CD4-positive, alpha-beta T cell (primary cell): ENCODE results near the gene ANXA2. TPM values are rescaled to one million over a fixed set of nuclear protein-coding genes. Genes with fewer than 3 reads are reported as not detected.

Experiments
- ATAC-seq: fragments of 200-7000 bp; cut with Tn5 transposase; one replicate; pipeline ENCODE4 v1.10.0; 2022; ENCODE audit warnings: mild to moderate bottlenecking; ENCODE audit not compliant: poor library complexity
- CTCF ChIA-PET: fragments of 350-600 bp; sonication (Branson Sonifier 250); formaldehyde crosslinking; loops from one replicate; lab custom pipeline; 2021; ENCODE audit warnings: antibody characterized with exemption, inconsistent platforms; lab: Charles Lee
- POLR2A ChIA-PET: fragments of 350-600 bp; sonication (Branson Sonifier 250); formaldehyde crosslinking; loops from one replicate; lab custom pipeline; 2021; ENCODE audit warnings: antibody characterized with exemption, inconsistent platforms; lab: Charles Lee
- DNase-seq, 14 experiments: peaks; one replicate each; pipeline ENCODE4 v3.0.0-alpha.2; 2013 to 2020; ENCODE audit warnings: mixed read lengths in 2 of 14
- H3K27ac ChIP-seq, 2 donors: one replicate each; pipeline versions ENCODE4 v1.5.1 to v1.7.0; 2013; ENCODE audit warnings: low read length in 2 of 2, low read depth in 1 of 2, mild to moderate bottlenecking in 1 of 2
- H3K27me3 ChIP-seq, 2 experiments: 1 replicate in 1 of 2; 2 replicates in 1 of 2; pipeline versions ENCODE4 v1.6.1 to v1.7.0; 2013; ENCODE audit warnings: low read length in 2 of 2, control low read depth in 1 of 2, mild to moderate bottlenecking in 1 of 2, moderate library complexity in 1 of 2; ENCODE audit not compliant: insufficient read depth in 2 of 2, control insufficient read depth in 1 of 2
- H3K36me3 ChIP-seq: one replicate; pipeline ENCODE4 v1.6.1; 2013; ENCODE audit warnings: low read length, control low read depth; ENCODE audit not compliant: insufficient read depth
- H3K4me1 ChIP-seq: one replicate; pipeline ENCODE4 v1.6.1; 2013; ENCODE audit warnings: low read length, control low read depth; ENCODE audit not compliant: insufficient read depth
- H3K4me3 ChIP-seq: one replicate; pipeline ENCODE4 v1.5.1; 2013; ENCODE audit warnings: mild to moderate bottlenecking, low read length, moderate library complexity
- H3K9me3 ChIP-seq, 2 experiments: 1 replicate in 1 of 2; 2 replicates in 1 of 2; pipeline versions ENCODE4 v1.6.1 to v1.7.0; 2013; ENCODE audit warnings: low read length in 2 of 2, mild to moderate bottlenecking in 2 of 2, control low read depth in 1 of 2, moderate library complexity in 1 of 2; ENCODE audit not compliant: control insufficient read depth in 1 of 2, insufficient read depth in 1 of 2
- H3K27ac Mint-ChIP-seq: one replicate; pipeline ENCODE4 v1.8.0; 2020; ENCODE audit warnings: mixed read lengths
- H3K27me3 Mint-ChIP-seq: one replicate; pipeline ENCODE4 v1.8.0; 2021; ENCODE audit warnings: mixed read lengths
- H3K36me3 Mint-ChIP-seq: one replicate; pipeline ENCODE4 v1.8.0; 2021; ENCODE audit warnings: low read depth, mixed read lengths
- H3K4me1 Mint-ChIP-seq: one replicate; pipeline ENCODE4 v1.8.0; 2021; ENCODE audit warnings: low read depth, mixed read lengths
- H3K4me3 Mint-ChIP-seq: one replicate; pipeline ENCODE4 v1.8.0; 2020; ENCODE audit warnings: mild to moderate bottlenecking, mixed read lengths
- H3K9me3 Mint-ChIP-seq: one replicate; pipeline ENCODE4 v1.8.0; 2020; ENCODE audit warnings: mixed read lengths
- intact Hi-C, 2 experiments: fragments of 100-400 bp; cut with DNase I in 1 of 2; cut with micrococcal nuclease in 1 of 2; formaldehyde crosslinking; loops; one replicate each; pipeline versions ENCODE4 v1.15.1 to v1.9.0; 2023 to 2025; cut with DNase I, micrococcal nuclease
- total RNA-seq, 174 experiments: library from RNA in 2 of 174; stranded (reverse) in 2 of 174; gene quantifications; one replicate each; pipeline ENCODE4 v1.2.3 and lab custom pipeline; 2021 to 2026
- TF ChIP-seq, protein P1 (sequence below): fragments of 200-600 bp; IDR thresholded peaks from one replicate; pipeline ENCODE4 v1.8.0; 2022; ENCODE audit warnings: antibody characterized with exemption, mild to moderate bottlenecking

The ANXA2 gene
- total RNA-seq, 2 experiments from 2014 or later: 70.8 to 74.5 TPM

DNA sequence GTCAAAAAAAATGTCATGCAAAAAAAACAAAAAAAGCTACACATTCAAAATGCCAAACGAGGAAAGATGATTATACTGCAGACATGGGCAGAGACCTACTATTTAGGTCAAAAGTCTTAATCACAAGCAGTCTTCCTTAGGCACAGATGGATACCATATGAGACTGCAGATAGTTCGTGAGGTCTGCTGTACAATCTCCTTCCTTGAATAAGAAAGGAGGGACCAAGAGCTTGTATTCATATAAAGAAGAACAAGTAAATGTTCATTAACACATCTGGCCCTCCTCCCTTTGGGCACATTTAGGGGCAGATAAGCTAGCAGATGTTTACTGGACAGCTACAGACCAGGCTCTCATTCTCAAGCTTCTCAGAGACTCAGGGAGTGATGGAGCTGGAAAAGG lies 45.3 kb downstream of the ANXA2 start:
- ATAC-seq (no peak), DNase-seq (no peak)
- intact Hi-C loops: loop anchor here in 1 of 2 experiments (10.0 kb wide), 1 partner anchor 1482 kb away; no protein-coding TSS in a partner anchor
- Histone ChIP-seq H3K9me3 (peaks cover 0 to under 1% of the 10 kb centered on the region in 2 experiments), H3K4me1 (no peaks in the 10 kb centered on the region), H3K27ac (no peak overlapping the region), H3K4me3 (no peak overlapping the region), H3K36me3 (peaks cover 83% of the 10 kb centered on the region), H3K27me3 (no peaks in the 10 kb centered on the region)
- TF ChIP-seq, protein P1, sequence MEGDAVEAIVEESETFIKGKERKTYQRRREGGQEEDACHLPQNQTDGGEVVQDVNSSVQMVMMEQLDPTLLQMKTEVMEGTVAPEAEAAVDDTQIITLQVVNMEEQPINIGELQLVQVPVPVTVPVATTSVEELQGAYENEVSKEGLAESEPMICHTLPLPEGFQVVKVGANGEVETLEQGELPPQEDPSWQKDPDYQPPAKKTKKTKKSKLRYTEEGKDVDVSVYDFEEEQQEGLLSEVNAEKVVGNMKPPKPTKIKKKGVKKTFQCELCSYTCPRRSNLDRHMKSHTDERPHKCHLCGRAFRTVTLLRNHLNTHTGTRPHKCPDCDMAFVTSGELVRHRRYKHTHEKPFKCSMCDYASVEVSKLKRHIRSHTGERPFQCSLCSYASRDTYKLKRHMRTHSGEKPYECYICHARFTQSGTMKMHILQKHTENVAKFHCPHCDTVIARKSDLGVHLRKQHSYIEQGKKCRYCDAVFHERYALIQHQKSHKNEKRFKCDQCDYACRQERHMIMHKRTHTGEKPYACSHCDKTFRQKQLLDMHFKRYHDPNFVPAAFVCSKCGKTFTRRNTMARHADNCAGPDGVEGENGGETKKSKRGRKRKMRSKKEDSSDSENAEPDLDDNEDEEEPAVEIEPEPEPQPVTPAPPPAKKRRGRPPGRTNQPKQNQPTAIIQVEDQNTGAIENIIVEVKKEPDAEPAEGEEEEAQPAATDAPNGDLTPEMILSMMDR: no peak
- Mint-ChIP-seq H3K27me3 (no peaks in the 10 kb centered on the region), H3K27ac (no peak overlapping the region), H3K9me3 (no peaks in the 10 kb centered on the region), H3K4me1 (no peaks in the 10 kb centered on the region), H3K36me3 (peaks cover 85% of the 10 kb centered on the region), H3K4me3 (no peak overlapping the region)
- ChIA-PET POLR2A (no interaction called here), CTCF (no interaction called here)

DNA sequence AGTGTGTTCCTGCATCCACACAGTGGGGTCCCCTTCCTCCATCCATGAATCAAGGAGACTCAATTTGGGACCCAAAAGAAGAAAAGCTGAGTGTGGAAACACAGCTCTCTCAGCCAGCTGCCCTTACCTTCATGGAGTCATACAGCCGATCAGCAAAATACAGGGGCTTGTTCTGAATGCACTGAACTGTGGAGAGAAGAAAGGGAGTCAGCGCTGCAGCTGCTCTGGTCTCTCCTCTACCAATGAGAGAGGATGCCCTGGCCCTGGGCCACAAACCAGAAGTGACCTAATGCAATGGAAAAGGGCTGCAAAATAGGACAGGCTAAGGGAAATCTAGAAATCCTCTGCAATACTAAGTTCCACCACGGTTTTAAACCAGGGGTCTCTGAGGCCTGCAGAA lies 46.7 kb downstream of the ANXA2 start:
- H3K4me1 ChIP-seq: no peaks in the 10 kb centered on the region
- Mint-ChIP-seq H3K36me3 (peaks cover 87% of the 10 kb centered on the region), H3K4me3 (no peak overlapping the region), H3K9me3 (no peaks in the 10 kb centered on the region), H3K27ac (no peak overlapping the region), H3K27me3 (no peaks in the 10 kb centered on the region), H3K4me1 (no peaks in the 10 kb centered on the region)
- ChIA-PET CTCF (no interaction called here), POLR2A (no interaction called here)
- intact Hi-C loops: loop anchor here in 1 of 2 experiments (10.0 kb wide), 1 partner anchor 1484 kb away; no protein-coding TSS in a partner anchor
- no peaks in the 10 kb centered on the region for H3K27me3 ChIP-seq
- no peak overlapping the region for H3K27ac ChIP-seq
- DNase-seq (no peak), ATAC-seq (no peak)
- TF ChIP-seq, protein P1: no peak
- H3K4me3 ChIP-seq: no peak overlapping the region
- H3K36me3 ChIP-seq: peaks cover 86% of the 10 kb centered on the region
- H3K9me3 ChIP-seq: peaks cover 0 to 3% of the 10 kb centered on the region in 2 experiments

DNA sequence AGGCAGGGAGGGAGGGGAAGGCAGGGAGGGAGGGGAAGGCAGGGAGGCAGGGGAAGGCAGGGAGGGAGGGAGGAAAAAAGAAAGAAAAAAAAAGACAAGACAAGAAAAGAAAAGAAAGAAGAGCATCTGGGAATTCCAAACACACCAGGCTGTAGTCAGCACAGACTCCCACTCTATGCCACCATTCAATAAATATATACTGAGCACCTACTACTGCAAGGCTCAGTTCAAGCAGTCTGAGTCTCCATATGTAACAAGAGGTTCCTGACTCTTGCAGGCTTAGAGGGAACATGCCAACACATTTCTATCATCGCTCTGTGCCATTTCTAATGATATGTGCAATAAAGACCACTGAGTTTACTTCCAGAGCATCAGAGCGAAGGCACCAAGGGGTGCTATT lies 47.7 kb downstream of the ANXA2 start:
- Mint-ChIP-seq H3K9me3 (no peaks in the 10 kb centered on the region), H3K27ac (no peak overlapping the region), H3K4me3 (no peak overlapping the region), H3K27me3 (no peaks in the 10 kb centered on the region), H3K36me3 (peaks cover 82% of the 10 kb centered on the region), H3K4me1 (no peaks in the 10 kb centered on the region)
- H3K27ac ChIP-seq: no peak overlapping the region
- DNase-seq (no peak), ATAC-seq (no peak)
- TF ChIP-seq, protein P1: no peak
- H3K4me1 ChIP-seq: no peaks in the 10 kb centered on the region
- POLR2A ChIA-PET: no interaction called here
- H3K9me3 ChIP-seq: peaks cover 0 to 3% of the 10 kb centered on the region in 2 experiments
- H3K27me3 ChIP-seq: no peaks in the 10 kb centered on the region
- intact Hi-C loops: loop anchor here in 1 of 2 experiments (10.0 kb wide), 1 partner anchor 1485 kb away; no protein-coding TSS in a partner anchor
- H3K4me3 ChIP-seq: no peak overlapping the region
- CTCF ChIA-PET: no interaction called here
- peaks cover 83% of the 10 kb centered on the region for H3K36me3 ChIP-seq
